Sciatic nerve (tissue), 2 donors: Measurements from ENCODE around the gene NINJ2. TPM values are rescaled to one million over a fixed set of nuclear protein-coding genes. Genes with fewer than 3 reads are reported as not detected.
A peak's percentile ranks its signal among the peaks of the same experiment; 100 is the strongest.

Source experiments
- ATAC-seq: fragments of 200-7000 bp; cut with Tn5 transposase; one replicate; pipeline ENCODE4 v1.9.1; 2020; ENCODE audit warnings: mild to moderate bottlenecking, moderate library complexity
- DNase-seq: peaks from one replicate; pipeline ENCODE4 v3.0.0-alpha.2; 2020; ENCODE audit warnings: low spot score
- intact Hi-C: fragments of 100-400 bp; cut with DNase I; formaldehyde crosslinking; loops from one replicate; pipeline ENCODE4 v1.14.2; 2022
- total RNA-seq: library from RNA; stranded (reverse); fragmentation: NEBNext Ultra II Directional; extraction: Animal tissue kit (Norgen Biotek cat#: 25700); gene quantifications from one replicate; pipeline ENCODE4 v1.2.1, GENCODE V29; 2021
- donor health status: DM: no; HTN: no; CAD: no.
- donor health status: DM: no; HTN: no; CAD: no.

The NINJ2 gene
- total RNA-seq, 1 donor from 2014 or later = 6.2 TPM

DNA sequence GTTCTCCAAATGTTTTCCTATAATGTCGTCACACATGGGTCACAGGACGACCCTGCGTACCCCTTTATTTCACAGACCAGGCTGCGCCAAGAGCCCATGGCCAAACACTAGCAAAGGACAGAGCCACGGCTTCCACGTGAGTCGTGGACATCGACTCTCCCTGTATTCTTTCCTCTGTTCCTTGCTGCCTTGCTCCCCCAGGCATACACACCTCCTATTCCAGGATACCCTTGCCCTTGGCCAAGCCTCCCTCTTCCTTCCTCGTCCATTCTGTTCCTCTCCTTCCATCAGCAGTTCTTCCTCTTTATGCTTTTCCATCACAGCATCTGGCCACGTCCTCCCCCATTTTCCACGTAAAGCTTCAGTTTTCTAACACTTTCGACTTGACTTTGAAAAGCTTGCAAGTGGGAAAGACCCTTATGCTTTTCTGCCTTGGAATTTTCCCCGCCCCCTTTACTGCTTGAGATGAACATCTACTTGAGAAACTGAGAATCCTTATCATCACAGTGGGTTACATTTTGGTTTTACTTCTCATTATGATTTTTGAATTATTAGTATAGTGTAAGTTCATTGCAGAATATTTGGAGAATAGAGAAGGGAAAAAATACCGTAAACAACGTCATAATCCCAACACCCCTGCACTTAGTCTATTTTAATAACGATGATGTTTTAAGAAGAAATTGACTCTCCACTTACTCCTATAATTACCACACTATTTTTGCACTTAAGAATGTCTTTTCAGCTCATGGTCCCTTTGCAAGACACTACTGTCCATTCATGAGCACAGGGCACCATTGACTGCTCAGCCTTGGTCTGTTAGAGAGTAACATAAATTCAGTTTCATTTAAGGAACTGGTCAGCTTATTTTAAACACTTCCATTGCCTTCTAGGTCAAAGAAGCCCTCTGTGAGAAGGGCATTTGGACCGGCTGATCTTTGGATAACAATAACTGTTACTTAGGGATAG, 15.8 kb upstream of the NINJ2 start:
- DNase-seq = no peak
- ATAC-seq = no peak
- intact Hi-C loops = no loop called here

GRCh38 chr12:675562-675961, 12.3 kb upstream of the NINJ2 start:
- ATAC-seq (no peak), DNase-seq (no peak)
- intact Hi-C loops = no loop called here

DNA sequence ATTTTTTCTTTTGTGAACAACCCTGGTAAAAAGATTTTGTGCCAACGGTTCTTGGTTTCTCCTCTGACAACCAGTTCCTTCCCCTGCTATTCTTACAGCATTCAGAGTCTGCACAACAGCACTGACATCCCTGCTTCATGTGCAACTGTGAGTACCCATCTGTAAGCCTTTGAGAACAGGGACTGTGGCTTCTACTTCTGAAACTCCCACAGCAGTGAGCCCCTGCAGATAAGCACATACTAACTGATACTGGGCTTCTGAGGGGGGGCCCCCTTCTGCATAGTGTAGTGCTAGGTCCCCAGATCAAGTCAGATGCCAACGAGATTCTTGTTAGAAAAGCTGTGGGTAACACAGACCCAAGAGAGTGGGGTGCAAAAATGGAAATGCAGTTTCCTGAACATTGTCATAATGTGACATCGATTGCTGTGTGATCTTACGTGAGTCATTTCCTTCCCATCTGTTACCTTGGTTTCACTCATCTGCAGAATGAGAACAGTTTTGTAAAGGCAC, 11.1 kb upstream of the NINJ2 start:
- intact Hi-C loops = no loop called here
- ATAC-seq (no peak), DNase-seq (no peak)

DNA sequence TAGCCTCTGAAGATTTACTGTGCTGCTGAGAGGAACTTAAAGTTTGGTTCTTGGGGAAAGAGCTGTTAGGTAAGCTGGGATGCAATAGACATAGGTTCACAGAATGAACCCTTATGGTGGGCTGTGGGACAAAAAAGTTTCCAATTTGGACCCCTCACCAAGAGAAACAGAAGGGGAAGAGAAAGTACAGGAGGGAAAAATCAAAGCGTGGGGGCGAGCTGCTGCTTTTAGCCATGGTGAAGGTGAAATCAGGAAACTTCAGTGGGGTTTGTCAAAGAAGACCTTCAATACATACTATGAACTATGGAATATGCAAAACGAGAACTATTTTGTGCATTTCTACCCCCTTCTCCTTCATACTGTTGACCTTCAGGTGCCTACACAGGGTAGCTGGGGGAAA, 10.6 kb upstream of the NINJ2 start:
- no peak for DNase-seq
- intact Hi-C loops = no loop called here
- no peak for ATAC-seq

DNA sequence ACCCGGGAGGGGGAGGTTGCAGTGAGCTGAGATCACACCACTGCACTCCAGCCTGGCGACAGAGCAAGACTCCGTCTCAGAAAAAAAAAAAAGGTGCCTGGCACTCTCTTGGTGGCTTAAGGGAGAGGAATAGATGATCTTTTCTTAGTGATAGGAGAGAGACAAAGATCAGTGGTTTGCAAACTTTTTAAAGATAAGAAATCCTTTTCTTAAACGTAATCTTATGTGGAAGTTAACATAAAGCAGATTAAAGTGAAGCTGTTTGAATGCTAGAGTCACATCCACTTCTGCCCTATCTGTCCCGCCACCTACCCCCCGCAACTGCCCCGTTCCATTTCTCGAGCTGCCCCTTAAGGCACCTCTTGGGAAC, 6.3 kb upstream of the NINJ2 start:
- no peak for ATAC-seq

DNA sequence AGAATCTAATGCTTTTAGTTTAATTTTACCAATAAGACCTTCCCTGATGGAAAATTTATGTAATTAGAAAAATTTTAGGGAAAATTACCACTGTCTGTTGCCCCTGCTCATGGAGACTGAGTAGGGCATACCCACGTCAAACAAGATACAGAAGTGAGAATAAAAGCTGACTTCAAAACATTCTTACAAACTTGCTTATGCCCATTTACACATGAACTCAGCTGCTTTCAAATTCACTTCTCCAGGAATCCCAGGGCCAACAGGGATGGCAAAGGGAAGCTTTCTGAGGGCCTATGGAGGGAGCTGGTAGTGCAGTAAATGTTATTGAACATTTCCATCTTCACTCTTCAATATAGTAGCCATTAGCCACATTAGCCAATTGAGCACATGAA, 4.8 kb upstream of the NINJ2 start:
- DNase-seq (no peak), ATAC-seq (no peak)
- intact Hi-C loops = no loop called here

More for the DNA sequence above, 6.3 kb upstream of the NINJ2 start:
- intact Hi-C loops = no loop called here
- no peak for DNase-seq

DNA sequence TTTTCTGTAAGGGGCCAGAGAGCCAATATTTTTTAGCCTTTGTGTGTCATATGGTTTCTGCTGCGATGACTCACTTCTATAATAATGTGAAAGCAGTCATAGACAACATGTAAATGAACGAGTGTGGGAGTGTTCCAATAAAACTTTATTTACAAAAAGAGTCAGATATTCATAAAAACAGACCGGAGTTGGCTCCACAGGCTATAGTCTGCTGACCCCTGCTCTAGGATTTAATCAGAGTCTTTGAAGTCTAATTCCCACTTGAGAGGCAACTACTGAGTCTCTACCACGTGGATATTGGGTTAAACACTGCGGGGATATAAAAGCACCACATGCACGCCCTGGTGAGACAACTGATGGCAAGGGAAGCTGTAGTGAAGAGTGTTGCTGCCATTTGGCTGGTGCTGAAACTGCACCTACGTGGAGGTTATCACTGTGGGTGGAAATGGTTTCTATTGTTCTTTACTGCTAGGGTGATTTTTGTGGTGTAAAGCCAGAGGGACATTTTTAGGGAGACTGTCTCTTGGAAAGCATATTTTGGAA, 3.6 kb upstream of the NINJ2 start:
- DNase-seq = no peak
- intact Hi-C loops = no loop called here
- no peak for ATAC-seq

- DNase-seq = no peak
- intact Hi-C loops = no loop called here
- ATAC-seq = no peak
Observed at GRCh38 chr12:666066-666465, 2.8 kb upstream of the NINJ2 start.

- DNase-seq (no peak), ATAC-seq (no peak)
- intact Hi-C loops = no loop called here
Observed at GRCh38 chr12:664779-665092, 1.5 kb upstream of the NINJ2 start.

- intact Hi-C loops = no loop called here
- no peak for DNase-seq
- no peak for ATAC-seq
Observed at GRCh38 chr12:664075-664778, 982 bp upstream of the NINJ2 start.

- DNase-seq (no peak), ATAC-seq (peak; percentile 76)
- intact Hi-C loops = no loop called here
Observed at GRCh38 chr12:662566-663292, 516 bp downstream of the NINJ2 start.

DNA sequence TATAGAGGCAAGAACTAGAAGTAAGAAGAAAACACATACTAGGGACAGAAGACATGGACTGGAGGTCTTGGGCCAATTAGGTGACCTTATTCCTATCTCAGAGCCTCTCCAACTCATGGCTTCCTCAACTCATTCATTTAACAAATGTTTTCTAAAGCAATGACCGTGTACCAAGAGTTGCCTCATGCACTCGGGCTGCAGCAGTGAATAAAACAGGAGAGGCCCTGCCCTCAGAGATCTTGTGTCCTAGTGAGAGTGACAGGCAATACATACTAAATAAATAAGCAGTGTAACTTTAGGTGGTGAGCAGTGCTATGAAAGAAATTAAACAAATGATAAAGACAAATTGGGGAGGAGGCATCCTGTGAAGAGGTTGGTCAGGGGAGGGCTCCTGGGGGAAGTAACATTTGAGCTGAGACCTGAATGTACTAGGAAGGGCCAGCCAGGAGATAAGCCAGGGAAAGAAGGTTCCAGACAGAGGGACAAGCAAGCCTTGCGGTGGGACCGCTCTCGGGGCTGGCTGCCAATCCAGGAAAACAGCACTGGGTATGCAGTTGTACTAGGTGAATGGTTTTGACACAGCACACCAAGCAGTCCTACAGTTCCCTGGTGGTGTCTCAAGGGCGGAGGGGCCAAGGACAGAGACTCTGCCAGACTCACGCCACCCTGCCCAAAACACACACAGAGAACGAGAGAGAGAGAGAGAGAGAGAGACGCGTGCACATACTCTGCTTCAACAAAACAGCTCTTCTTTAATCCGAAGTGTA, 1.3 kb downstream of the NINJ2 start:
- ATAC-seq = peak; percentile 15
- intact Hi-C loops = no loop called here
- no peak for DNase-seq

DNA sequence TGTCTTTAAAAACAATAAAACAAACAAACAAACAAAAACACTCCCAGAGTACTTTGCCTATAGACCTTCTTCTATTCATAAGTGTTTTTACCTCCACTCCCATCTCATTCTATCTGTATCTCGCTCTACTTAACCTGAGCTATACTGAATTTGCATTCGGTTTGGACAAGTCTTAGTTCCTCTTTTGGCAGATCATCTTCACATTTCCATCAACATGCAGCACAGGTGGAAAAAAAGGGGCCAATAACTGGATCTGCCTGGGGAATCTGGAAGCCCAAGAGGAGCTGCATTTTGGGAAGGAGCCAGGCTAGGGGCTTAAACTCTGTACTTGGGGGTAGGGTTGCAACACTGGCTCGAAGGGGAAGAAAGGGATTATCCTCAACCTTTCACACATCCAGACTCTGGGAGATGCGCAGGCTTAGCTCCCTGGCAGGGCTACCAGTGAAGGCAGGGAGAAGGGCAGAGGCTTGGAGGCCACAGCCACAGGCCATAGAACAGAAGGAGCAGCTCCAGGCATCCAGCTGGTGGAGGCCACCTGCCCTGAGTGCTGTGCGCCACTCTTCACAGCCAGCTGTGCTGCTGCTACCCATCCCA, 4.1 kb downstream of the NINJ2 start:
- no peak for DNase-seq
- no peak for ATAC-seq
- intact Hi-C loops = no loop called here

- no peak for ATAC-seq
- no peak for DNase-seq
- intact Hi-C loops = no loop called here
Observed at GRCh38 chr12:650983-651382, 12.3 kb downstream of the NINJ2 start.

DNA sequence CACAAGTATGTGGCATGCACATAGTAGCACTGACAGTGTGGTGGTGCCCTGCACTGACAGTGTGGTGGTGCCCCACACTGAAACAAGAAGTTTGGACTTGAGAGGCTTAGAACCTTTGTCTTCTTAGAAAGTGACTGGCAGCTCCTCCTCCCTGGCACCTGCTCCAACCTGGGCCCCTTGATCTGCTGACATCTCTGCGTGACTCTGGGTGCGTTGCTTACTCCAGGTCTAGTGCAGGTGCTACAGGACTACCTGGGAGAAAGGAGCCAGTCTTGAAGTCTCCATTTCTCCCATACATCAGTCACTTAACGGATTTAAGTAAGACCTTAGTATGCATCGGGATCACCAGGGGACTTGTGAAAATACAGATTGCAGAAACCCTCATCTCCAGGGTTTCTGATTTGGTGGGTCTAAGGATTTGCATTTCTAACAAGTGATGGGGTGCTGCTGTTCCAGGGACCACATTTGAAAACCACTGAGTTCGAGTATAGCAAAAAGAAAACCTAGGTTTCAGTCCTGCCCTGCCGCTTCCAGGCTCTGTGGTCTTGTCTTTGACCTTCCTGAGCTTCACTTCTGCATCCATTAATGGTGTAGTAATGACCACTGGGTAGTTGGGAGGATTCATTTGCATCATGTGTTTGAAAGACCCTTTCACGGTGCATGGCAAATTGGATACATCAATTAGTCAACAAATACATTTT, 15.7 kb downstream of the NINJ2 start:
- intact Hi-C loops = loop anchor here (10.0 kb wide), 1 partner anchor 73 kb away; no protein-coding TSS in a partner anchor

DNA sequence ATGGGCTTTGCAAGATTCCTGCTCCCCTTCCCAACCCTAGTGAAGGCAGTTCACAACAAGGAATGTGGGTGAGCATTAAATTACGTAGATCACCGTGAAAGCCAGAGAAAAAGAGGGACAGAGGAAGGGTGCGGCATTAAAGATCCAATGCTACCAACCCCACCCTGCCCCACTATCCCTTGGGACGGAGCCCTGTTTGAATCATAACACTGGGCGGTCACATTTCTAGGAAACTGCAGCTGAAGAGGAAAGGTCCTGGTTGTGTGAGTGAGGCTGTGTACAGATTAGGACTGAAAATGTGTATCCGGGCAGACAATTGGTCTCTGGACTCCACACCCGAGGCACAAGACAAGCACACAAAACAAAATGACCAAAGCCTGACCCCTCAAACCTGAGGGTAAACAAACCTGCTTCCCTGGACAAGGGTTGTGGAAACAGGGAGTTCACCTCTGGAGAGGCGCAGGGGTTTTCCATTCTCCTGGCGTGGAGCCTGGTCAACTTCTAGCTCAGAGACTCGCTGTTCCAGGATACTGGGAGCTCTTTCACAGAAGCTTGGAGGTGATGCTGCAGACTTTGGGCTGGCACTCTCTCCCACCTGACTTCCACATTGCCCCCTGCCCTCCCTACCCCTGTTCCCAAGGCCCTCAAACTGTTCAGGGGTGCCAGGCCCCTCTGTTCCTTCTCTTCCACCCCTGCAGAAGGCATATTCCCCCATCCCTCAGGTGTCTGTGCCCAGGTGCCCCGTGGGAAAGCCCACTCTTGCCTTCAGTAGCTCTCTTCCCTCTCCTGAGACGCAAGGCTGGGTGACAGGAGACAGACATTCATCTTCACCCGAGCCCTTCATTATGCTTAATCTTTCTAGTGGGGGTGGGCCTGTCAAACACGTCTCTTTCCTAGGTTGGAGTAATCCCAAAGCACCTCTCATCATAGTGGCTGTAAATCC, 16.5 kb downstream of the NINJ2 start:
- intact Hi-C loops = loop anchor here (10.0 kb wide), 1 partner anchor 72 kb away; no protein-coding TSS in a partner anchor

More for the DNA sequence above, 15.7 kb downstream of the NINJ2 start:
- no peak for ATAC-seq
- DNase-seq = no peak

More for the DNA sequence above, 16.5 kb downstream of the NINJ2 start:
- ATAC-seq (peak; percentile 65), DNase-seq (peak; percentile 80)
